Measurements from ENCODE around the gene ITPR2. TPM values are rescaled to one million over a fixed set of nuclear protein-coding genes. Genes with fewer than 3 reads are reported as not detected.
A peak's percentile ranks its signal among the peaks of the same experiment; 100 is the strongest.

ITPR2 gene
- total RNA-seq, 1 donor from 2014 or later: 16.3 TPM

DNA sequence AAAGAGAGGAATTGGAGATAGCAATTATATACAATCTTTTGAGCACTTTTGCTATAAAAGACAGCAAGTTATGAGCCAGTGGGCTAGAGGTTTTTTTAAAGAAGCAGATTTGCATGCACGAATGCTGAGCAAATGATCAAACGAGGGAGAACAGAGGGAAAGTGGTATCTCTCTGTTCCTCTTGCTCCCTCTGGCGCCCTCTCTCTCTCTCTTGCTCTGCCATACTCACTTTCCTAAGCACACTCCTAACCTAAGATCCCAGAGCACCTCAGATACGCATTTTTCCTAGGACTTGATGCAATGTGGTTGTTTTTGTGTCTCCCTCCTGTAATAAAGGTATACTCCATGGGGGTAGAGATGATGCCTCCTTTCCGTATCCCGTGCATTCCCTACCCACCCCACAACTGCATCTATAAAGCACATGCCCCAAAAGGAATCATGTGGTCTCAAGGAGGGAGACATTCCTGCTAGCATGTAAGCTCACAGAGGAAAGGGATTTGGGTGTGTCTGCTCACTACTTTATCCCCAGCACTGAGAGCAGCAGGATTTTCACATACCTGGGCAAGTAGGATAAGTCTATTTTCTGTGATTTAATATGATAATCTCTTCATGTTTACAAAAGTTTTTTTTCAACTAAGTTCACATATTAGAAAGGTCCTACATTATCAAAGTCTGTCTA lies 367.4 kb downstream of the ITPR2 start:
- TF ChIP-seq, protein P1, sequence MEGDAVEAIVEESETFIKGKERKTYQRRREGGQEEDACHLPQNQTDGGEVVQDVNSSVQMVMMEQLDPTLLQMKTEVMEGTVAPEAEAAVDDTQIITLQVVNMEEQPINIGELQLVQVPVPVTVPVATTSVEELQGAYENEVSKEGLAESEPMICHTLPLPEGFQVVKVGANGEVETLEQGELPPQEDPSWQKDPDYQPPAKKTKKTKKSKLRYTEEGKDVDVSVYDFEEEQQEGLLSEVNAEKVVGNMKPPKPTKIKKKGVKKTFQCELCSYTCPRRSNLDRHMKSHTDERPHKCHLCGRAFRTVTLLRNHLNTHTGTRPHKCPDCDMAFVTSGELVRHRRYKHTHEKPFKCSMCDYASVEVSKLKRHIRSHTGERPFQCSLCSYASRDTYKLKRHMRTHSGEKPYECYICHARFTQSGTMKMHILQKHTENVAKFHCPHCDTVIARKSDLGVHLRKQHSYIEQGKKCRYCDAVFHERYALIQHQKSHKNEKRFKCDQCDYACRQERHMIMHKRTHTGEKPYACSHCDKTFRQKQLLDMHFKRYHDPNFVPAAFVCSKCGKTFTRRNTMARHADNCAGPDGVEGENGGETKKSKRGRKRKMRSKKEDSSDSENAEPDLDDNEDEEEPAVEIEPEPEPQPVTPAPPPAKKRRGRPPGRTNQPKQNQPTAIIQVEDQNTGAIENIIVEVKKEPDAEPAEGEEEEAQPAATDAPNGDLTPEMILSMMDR (IDR thresholded peaks at IDR 0.05; ENCODE audit: insufficient read depth, low read length, poor library complexity, severe bottlenecking): peak; percentile 6
- Histone ChIP-seq H3K4me3 (ENCODE audit: low read depth, low read length) (no peak overlapping the region), H3K27me3 (ENCODE audit: control insufficient read depth, insufficient read depth, low read length) (no peaks in the 10 kb centered on the region), H3K36me3 (ENCODE audit: control insufficient read depth, insufficient read depth, low read length) (no peaks in the 10 kb centered on the region)
- DNase-seq (ENCODE audit: low read depth): no peak

DNA sequence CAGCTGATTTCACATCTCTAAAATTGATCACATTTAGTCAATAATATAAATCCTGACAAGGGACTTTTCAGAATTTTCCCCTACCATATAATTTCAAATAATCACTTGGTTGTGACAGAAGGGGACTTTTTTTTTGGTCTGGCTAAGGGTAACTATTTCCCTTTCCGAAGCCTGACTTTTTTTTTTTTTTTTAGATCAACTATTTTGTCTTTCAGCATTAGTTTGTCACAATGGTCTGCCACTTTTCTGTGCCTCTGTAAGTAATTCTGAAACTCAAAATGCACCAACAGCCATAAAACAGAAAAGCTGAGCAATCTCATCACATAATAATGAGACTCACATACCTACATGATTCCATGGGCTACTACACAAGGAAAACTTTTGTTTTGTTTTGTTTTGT lies 371.2 kb downstream of the ITPR2 start:
- no peak for DNase-seq (ENCODE audit: low read depth)
- TF ChIP-seq, protein P1 (IDR thresholded peaks at IDR 0.05; ENCODE audit: insufficient read depth, low read length, poor library complexity, severe bottlenecking): no peak
- no peak overlapping the region for H3K4me3 ChIP-seq (ENCODE audit: low read depth, low read length)

DNA sequence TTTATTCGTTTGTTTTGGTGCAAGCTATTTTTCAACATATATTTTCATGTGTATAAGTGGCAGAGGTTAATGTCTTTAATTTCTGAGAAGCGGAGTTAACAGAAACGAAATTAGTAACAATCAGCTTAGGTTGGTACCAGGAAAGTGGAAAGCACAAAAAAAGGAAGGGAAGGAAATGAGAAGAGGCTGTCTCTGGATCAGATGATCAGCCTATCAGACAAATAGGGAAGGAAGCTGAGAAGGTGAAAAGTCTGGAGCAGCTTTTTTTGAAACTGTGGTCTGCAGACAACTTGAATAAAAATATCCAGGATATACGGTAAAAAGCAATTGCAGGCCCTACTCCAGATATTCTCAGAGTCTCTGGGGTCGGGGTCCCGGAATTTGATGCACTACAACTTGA lies 372.6 kb downstream of the ITPR2 start:
- Histone ChIP-seq H3K27me3 (ENCODE audit: control insufficient read depth, insufficient read depth, low read length) (no peaks in the 10 kb centered on the region), H3K4me3 (ENCODE audit: low read depth, low read length) (no peak overlapping the region), H3K36me3 (ENCODE audit: control insufficient read depth, insufficient read depth, low read length) (no peaks in the 10 kb centered on the region)
- TF ChIP-seq, protein P1 (IDR thresholded peaks at IDR 0.05; ENCODE audit: insufficient read depth, low read length, poor library complexity, severe bottlenecking): no peak
- DNase-seq (ENCODE audit: low read depth): no peak

More for the DNA sequence above, 371.2 kb downstream of the ITPR2 start:
- Histone ChIP-seq H3K36me3 (ENCODE audit: control insufficient read depth, insufficient read depth, low read length) (no peaks in the 10 kb centered on the region), H3K27me3 (ENCODE audit: control insufficient read depth, insufficient read depth, low read length) (no peaks in the 10 kb centered on the region)

DNA sequence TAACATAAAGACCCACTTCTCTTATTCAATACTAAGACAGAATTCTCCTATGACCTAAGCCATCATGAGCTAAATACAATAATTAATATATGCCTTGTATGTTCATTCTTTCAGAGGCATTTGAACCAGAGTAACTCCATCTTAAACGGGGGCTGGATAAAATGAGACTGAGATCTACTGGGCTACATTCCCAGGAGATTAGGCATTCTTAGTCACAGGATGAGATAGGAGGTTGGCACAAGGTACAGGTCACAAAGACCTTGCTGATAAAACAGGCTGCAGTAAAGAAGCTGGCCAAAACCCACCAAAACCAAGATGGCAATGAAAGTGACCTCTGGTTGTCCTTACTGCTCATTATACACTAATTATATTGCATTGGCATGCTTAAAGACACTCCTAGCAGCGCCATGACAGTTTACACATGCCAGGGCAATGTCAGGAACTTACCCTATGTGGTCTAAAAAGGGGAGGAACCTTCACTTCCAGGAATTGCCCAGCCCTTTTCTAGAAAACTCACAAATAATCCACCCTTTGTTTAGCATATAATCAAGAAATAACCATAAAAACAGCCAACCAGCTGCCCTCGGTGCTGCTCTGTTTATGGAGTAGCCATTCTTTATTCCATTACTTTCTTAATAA lies 376.9 kb downstream of the ITPR2 start:
- TF ChIP-seq, protein P1 (IDR thresholded peaks at IDR 0.05; ENCODE audit: insufficient read depth, low read length, poor library complexity, severe bottlenecking): no peak
- no peaks in the 10 kb centered on the region for H3K27me3 ChIP-seq (ENCODE audit: control insufficient read depth, insufficient read depth, low read length)
- H3K4me3 ChIP-seq (ENCODE audit: low read depth, low read length): no peak overlapping the region
- DNase-seq (ENCODE audit: low read depth): no peak
- H3K36me3 ChIP-seq (ENCODE audit: control insufficient read depth, insufficient read depth, low read length): no peaks in the 10 kb centered on the region

DNA sequence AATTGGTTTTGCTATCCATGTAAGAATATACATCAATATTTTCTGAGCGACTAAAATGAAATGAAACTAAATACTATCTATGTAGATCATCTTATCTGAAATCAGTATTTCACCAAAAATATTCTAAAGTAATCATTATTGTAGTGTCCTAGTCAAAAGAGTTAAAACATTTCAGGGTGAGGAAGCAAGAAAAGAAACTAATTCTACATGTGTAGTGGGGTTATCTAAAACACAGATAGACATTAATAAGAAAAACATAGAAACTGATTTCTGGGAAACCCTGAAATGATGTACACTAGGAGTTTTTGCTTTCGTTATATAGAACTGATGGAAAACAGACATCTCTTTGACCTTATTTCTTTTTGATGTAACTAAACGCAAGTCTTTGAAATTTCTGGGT lies 379.7 kb downstream of the ITPR2 start:
- TF ChIP-seq, protein P1 (IDR thresholded peaks at IDR 0.05; ENCODE audit: insufficient read depth, low read length, poor library complexity, severe bottlenecking): no peak
- Histone ChIP-seq H3K36me3 (ENCODE audit: control insufficient read depth, insufficient read depth, low read length) (no peaks in the 10 kb centered on the region), H3K4me3 (ENCODE audit: low read depth, low read length) (no peak overlapping the region), H3K27me3 (ENCODE audit: control insufficient read depth, insufficient read depth, low read length) (no peaks in the 10 kb centered on the region)
- no peak for DNase-seq (ENCODE audit: low read depth)

Data from kidney epithelial cell (primary cell).